ENCODE measurements around the gene RPS27A.
"Not testable (repeated sequence)": the region's sequence is repeated elsewhere in the genome, so short reads cannot be mapped to it uniquely, and the experiment has no call there.

RPS27A gene

GRCh38 chr2:55269645-55269990 is 37.1 kb downstream of the RPS27A start:
- Histone ChIP-seq H3K9me3 (no peaks in the 10 kb centered on the region), H3K4me1 (peaks cover 0 to 15% (median 10%) of the 10 kb centered on the region in 4 donors), H3K27me3 (no peaks in the 10 kb centered on the region), H3K4me3 (peak overlapping the region; percentile 65 to 82), H3K36me3 (peaks cover 0 to 23% (median 14%) of the 10 kb centered on the region in 3 donors), H3K27ac (peak overlapping the region; percentile 86 to 87)
- TF ChIP-seq, protein P1, sequence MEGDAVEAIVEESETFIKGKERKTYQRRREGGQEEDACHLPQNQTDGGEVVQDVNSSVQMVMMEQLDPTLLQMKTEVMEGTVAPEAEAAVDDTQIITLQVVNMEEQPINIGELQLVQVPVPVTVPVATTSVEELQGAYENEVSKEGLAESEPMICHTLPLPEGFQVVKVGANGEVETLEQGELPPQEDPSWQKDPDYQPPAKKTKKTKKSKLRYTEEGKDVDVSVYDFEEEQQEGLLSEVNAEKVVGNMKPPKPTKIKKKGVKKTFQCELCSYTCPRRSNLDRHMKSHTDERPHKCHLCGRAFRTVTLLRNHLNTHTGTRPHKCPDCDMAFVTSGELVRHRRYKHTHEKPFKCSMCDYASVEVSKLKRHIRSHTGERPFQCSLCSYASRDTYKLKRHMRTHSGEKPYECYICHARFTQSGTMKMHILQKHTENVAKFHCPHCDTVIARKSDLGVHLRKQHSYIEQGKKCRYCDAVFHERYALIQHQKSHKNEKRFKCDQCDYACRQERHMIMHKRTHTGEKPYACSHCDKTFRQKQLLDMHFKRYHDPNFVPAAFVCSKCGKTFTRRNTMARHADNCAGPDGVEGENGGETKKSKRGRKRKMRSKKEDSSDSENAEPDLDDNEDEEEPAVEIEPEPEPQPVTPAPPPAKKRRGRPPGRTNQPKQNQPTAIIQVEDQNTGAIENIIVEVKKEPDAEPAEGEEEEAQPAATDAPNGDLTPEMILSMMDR (IDR thresholded peaks at IDR 0.05), result no peak
- intact Hi-C loops (cut with DNase I; ENCODE audit: low total_unique reads), result loop anchor here (5.0 kb wide), 1 partner anchor 163 kb away; no protein-coding TSS in a partner anchor
- DNase-seq, result no peak

- DNase-seq; intact Hi-C loops (cut with DNase I; ENCODE audit: low total_unique reads); H3K36me3 ChIP-seq; H3K4me1 ChIP-seq; H3K27me3 ChIP-seq; H3K4me3 ChIP-seq; H3K27ac ChIP-seq; H3K9me3 ChIP-seq: not testable (repeated sequence)
Observed at GRCh38 chr2:55274346-55274745, 41.9 kb downstream of the RPS27A start.

DNA sequence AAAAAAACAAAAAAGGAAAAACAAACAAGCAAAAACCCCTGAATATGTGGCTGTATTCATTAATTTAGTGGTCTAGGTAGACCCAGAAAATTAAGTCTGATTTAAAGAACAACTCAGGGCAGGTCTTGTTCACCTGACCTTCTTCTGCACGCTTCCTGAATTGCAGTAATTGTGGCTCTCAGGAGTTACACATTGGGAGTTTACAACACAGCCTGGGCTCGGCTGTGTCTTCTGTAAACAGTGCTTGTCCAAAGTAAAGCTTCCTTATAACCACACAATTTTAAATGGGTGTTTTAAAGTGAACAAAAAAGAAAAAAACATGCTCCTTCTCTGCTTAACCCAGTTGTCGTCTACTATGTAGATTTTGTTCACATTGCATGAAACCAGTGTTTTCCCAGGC is 44.8 kb downstream of the RPS27A start:
- Histone ChIP-seq H3K27me3 (no peaks in the 10 kb centered on the region), H3K36me3 (no peaks in the 10 kb centered on the region), H3K9me3 (no peaks in the 10 kb centered on the region), H3K4me1 (peaks cover 0 to 4% (median 2%) of the 10 kb centered on the region in 4 donors), H3K4me3 (no peak overlapping the region), H3K27ac (no peak overlapping the region)
- intact Hi-C loops (cut with DNase I; ENCODE audit: low total_unique reads), result no loop called here
- TF ChIP-seq, protein P1 (IDR thresholded peaks at IDR 0.05), result no peak
- DNase-seq, result no peak

GRCh38 chr2:55279214-55279835 is 46.8 kb downstream of the RPS27A start:
- H3K27ac ChIP-seq; intact Hi-C loops (cut with DNase I; ENCODE audit: low total_unique reads); H3K9me3 ChIP-seq; H3K27me3 ChIP-seq; DNase-seq; H3K4me3 ChIP-seq; H3K36me3 ChIP-seq: not testable (repeated sequence)
- H3K4me1 ChIP-seq, result peaks cover 0 to 19% (median 10%) of the 10 kb centered on the region in 4 donors

GRCh38 chr2:55279859-55280424 is 47.5 kb downstream of the RPS27A start:
- H3K27me3 ChIP-seq, H3K9me3 ChIP-seq, H3K27ac ChIP-seq, H3K4me3 ChIP-seq, H3K36me3 ChIP-seq, DNase-seq: not testable (repeated sequence)
- intact Hi-C loops (cut with DNase I; ENCODE audit: low total_unique reads), result loop anchor here (5.0 kb wide), 1 partner anchor 948 kb away; a partner anchor contains a TSS
- H3K4me1 ChIP-seq, result peaks cover 0 to 25% (median 11%) of the 10 kb centered on the region in 4 donors

GRCh38 chr2:55280851-55281546 is 48.5 kb downstream of the RPS27A start:
- H3K4me3 ChIP-seq, DNase-seq, H3K27me3 ChIP-seq, H3K9me3 ChIP-seq, H3K36me3 ChIP-seq: not testable (repeated sequence)
- H3K27ac ChIP-seq, result peak overlapping the region; percentile 94 to 97
- intact Hi-C loops (cut with DNase I; ENCODE audit: low total_unique reads), result loop anchor here (5.0 kb wide), 1 partner anchor 949 kb away; a partner anchor contains a TSS
- H3K4me1 ChIP-seq, result peaks cover 0 to 26% (median 11%) of the 10 kb centered on the region in 4 donors

- peak overlapping the region; percentile 65 to 91 for H3K4me3 ChIP-seq
- DNase-seq, result peak; percentile 80 to 93
- no peaks in the 10 kb centered on the region for H3K27me3 ChIP-seq
- TF ChIP-seq, protein P1 (IDR thresholded peaks at IDR 0.05), result no peak
- peak overlapping the region; percentile 94 to 97 for H3K27ac ChIP-seq
- intact Hi-C loops (cut with DNase I; ENCODE audit: low total_unique reads), result loop anchor here (5.0 kb wide), 1 partner anchor 950 kb away; a partner anchor contains a TSS
- no peaks in the 10 kb centered on the region for H3K36me3 ChIP-seq
- no peaks in the 10 kb centered on the region for H3K9me3 ChIP-seq
- peaks cover 0 to 26% (median 11%) of the 10 kb centered on the region in 4 donors for H3K4me1 ChIP-seq
Observed at GRCh38 chr2:55282110-55282917, 49.8 kb downstream of the RPS27A start.
